ENCODE data around the gene FNDC1.

- TF ChIP-seq GATA3 (IDR thresholded peaks at IDR 0.05; ENCODE audit: low read depth, low read length) (no peak), GATA2 (IDR thresholded peaks at IDR 0.05; ENCODE audit: low read depth, low read length) (no peak)
Measured at GRCh38 chr6:159302594-159302992, 133.4 kb downstream of the FNDC1 start.

Data from SH-SY5Y (cell line).